HEK293T (cell line): ENCODE measurements around the gene ZNF778.
"Not testable (repeated sequence)": the region's sequence is repeated elsewhere in the genome, so short reads cannot be mapped to it uniquely, and the experiment has no call there.

Experiments used
- CTCF ChIA-PET: fragments of 350-600 bp; formaldehyde crosslinking; extraction: SDS; loops from one replicate; lab custom pipeline; 2021; ENCODE audit warnings: antibody characterized with exemption, inconsistent platforms; lab: Yijun Ruan, JAX
- POLR2A ChIA-PET: fragments of 350-600 bp; formaldehyde crosslinking; extraction: SDS; loops from one replicate; lab custom pipeline; 2020; ENCODE audit warnings: antibody characterized with exemption, inconsistent platforms; lab: Yijun Ruan, JAX
- DNase-seq: peaks from one replicate; pipeline ENCODE4 v3.0.0; 2012; ENCODE audit warnings: mixed read lengths; ENCODE audit errors: extremely low spot score
- ARNT ChIP-seq: fragments of 450-650 bp; IDR thresholded peaks from 2 replicates; pipeline ENCODE4 v1.6.1; 2017; ENCODE audit warnings: mild to moderate bottlenecking
- BHLHE40 ChIP-seq: fragments of 450-650 bp; IDR thresholded peaks from 2 replicates; pipeline ENCODE4 v1.6.1; 2016; ENCODE audit warnings: mild to moderate bottlenecking, moderate library complexity, borderline replicate concordance
- CTBP1 ChIP-seq: fragments of 450-650 bp; IDR thresholded peaks from 2 replicates; pipeline ENCODE4 v1.6.1; 2016; ENCODE audit warnings: borderline replicate concordance
- ELF4 ChIP-seq: fragments of 450-650 bp; IDR thresholded peaks from 2 replicates; pipeline ENCODE4 v1.6.1; 2017; ENCODE audit warnings: antibody characterized with exemption
- FOXA1 ChIP-seq: fragments of 450-650 bp; IDR thresholded peaks from 2 replicates; pipeline ENCODE4 v1.6.1; 2016; ENCODE audit warnings: mild to moderate bottlenecking
- FOXK2 ChIP-seq: fragments of 450-650 bp; IDR thresholded peaks from 2 replicates; pipeline ENCODE4 v1.6.1; 2016; ENCODE audit warnings: mild to moderate bottlenecking
- FOXM1 ChIP-seq: fragments of 450-650 bp; IDR thresholded peaks from 2 replicates; pipeline ENCODE4 v1.6.1; 2017; ENCODE audit warnings: mild to moderate bottlenecking, borderline replicate concordance
- HDGF ChIP-seq: fragments of 450-650 bp; IDR thresholded peaks from 2 replicates; pipeline ENCODE4 v1.6.1; 2017; ENCODE audit warnings: antibody characterized with exemption, borderline replicate concordance
- L3MBTL2 ChIP-seq: fragments of 450-650 bp; conservative IDR thresholded peaks from 2 replicates; pipeline ENCODE4 v1.6.1; 2016; ENCODE audit warnings: mild to moderate bottlenecking
- LEF1 ChIP-seq: fragments of 450-650 bp; IDR thresholded peaks from 2 replicates; pipeline ENCODE4 v1.6.1; 2017; ENCODE audit warnings: mild to moderate bottlenecking, borderline replicate concordance
- NFRKB ChIP-seq: fragments of 450-650 bp; IDR thresholded peaks from 2 replicates; pipeline ENCODE4 v1.6.1; 2016; ENCODE audit warnings: mild to moderate bottlenecking, moderate library complexity
- SP1 ChIP-seq: fragments of 450-650 bp; IDR thresholded peaks from 2 replicates; pipeline ENCODE4 v1.6.1; 2017
- SUZ12 ChIP-seq: fragments of 450-650 bp; IDR thresholded peaks from 2 replicates; pipeline ENCODE4 v1.6.1; 2016; ENCODE audit warnings: mild to moderate bottlenecking
- TARDBP ChIP-seq: fragments of 450-650 bp; IDR thresholded peaks from 2 replicates; pipeline ENCODE4 v1.6.1; 2016
- ZNF384 ChIP-seq: fragments of 450-650 bp; IDR thresholded peaks from 2 replicates; pipeline ENCODE4 v1.6.1; 2016
- TF ChIP-seq, protein P1 (sequence below): fragments of 450-650 bp; IDR thresholded peaks from 2 replicates; pipeline ENCODE4 v1.6.1; 2016

ZNF778 gene

DNA sequence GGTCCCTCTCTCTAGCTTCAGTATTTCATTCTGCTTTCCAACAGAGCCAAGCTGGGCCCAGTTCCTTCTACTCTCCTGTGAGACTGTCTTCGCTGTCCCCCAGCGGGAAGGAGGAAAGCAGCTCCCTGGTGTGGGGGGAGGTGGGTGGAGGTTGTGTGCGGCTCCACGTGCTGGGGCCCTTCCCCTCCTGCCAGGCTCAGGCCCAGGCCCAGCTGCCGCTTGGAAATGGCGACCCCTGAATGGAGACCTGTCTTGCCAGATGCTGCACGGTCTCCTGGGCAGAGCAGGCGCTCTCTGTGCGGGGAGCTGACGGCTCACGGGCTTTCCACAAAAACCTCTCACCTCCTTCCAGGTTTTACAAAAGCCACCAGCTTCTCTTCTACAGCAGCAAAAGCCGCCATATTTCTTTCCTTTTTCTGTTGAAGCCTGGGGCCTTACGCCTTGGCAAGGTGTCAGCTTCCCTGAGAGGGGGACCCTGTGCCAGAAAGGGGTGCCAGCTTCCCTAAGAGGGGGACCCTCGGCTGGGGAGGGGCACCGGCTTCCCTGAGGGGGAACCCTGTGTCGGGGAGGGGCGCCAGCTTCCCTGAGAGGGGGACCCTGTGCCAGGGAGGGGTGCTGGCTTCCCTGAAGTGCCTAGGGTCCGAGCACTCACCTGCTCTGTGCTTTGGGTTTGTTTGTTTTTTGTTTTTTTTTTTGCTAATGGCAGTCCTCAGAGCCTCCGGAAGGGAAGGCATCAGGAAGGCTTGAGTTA lies 47.5 kb downstream of the ZNF778 start:
- DNase-seq, result no peak
- TF ChIP-seq FOXM1 (no peak), TARDBP (no peak), FOXK2 (no peak), BHLHE40 (no peak), ELF4 (no peak), L3MBTL2 (no peak), NFRKB (no peak), ARNT (no peak), LEF1 (no peak)
- TF ChIP-seq, protein P1, sequence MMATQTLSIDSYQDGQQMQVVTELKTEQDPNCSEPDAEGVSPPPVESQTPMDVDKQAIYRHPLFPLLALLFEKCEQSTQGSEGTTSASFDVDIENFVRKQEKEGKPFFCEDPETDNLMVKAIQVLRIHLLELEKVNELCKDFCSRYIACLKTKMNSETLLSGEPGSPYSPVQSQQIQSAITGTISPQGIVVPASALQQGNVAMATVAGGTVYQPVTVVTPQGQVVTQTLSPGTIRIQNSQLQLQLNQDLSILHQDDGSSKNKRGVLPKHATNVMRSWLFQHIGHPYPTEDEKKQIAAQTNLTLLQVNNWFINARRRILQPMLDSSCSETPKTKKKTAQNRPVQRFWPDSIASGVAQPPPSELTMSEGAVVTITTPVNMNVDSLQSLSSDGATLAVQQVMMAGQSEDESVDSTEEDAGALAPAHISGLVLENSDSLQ, result no peak
- CTCF ChIA-PET, result no interaction called here
- POLR2A ChIA-PET, result interaction anchor here (1.1 kb wide), 1 partner anchor 17 kb away, joined by 3 read pairs; no protein-coding TSS in a partner anchor

DNA sequence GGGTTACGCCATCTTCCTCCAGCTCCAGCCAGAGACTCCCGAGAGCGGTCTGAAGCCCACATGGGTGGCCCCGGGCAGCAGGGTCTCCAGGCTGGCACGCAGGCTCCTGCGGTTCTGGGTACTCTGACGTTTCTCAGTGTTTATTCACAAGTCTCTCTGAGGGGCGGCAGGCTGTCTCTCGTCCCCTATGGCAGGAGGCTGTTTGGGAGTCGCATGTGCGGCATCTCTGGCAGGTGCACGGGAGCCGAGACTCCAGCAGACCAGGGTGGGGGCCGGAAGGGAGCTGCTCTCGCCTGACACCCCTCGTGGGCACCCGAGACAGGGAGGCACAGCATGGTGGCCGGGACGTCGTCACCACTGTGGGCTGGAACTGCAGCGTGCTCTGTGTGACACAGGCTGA lies 48.1 kb downstream of the ZNF778 start:
- POLR2A ChIA-PET, result no interaction called here
- TF ChIP-seq LEF1 (no peak), BHLHE40 (no peak), FOXA1 (no peak), L3MBTL2 (no peak), ZNF384 (no peak), SUZ12 (no peak), SP1 (no peak)
- CTCF ChIA-PET, result no interaction called here
- DNase-seq, result no peak

DNA sequence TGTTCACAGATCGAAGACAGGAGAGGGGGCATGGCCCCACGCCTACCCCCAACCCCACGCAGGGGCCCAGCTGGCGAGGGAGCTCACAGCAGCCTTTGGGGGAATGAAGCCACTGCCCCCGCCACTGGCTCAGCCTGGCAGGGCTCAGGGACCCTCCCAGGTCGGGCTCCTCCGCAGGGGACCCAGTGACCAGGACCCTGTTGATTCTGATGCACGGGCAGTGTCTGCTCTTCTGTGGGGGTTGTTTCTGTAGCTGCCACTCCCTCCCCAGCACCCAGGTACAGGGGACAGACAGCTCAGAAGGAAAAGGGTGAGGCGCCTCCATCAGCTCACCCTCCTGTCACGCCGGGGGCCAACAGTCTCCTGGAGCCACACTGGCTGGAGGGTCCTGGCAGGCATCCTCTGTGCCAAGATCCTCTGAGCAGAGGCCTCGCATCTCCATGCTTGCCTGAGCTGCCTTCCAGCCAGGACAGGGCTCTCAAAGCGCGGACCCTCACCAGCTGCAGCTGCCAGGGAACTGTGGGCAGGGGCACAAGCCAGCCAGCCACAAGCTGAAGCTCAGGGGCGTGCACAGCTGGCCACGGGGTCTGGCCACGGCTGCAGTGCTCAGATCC lies 49.1 kb downstream of the ZNF778 start:
- CTCF ChIA-PET, result no interaction called here
- DNase-seq, result no peak
- TF ChIP-seq FOXK2 (no peak), CTBP1 (no peak), LEF1 (no peak), ZNF384 (no peak), NFRKB (no peak), FOXA1 (no peak), BHLHE40 (no peak), HDGF (no peak), SP1 (no peak), FOXM1 (no peak), TARDBP (no peak), SUZ12 (no peak), L3MBTL2 (no peak), ARNT (no peak)
- TF ChIP-seq, protein P1, result no peak
- POLR2A ChIA-PET, result no interaction called here

DNA sequence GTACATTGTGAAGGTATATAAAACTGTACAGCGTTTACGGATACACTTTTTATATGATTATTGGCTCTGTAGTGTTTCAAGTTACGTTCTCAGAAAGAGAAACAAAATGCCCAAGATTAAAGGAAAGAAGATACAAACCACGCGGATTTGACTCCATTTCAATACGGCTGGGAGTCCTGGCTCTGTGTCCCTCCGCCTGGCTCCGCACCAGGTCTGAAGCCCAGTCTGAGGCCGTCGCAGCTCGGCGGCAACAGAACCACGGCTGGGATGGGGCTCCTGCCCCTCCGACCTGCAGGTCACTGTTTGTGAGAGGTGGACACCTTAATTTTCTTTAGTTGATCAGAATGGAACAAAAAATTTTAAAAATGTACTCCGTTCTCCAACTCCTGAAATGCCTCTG lies 50.2 kb downstream of the ZNF778 start:
- CTCF ChIA-PET, DNase-seq, POLR2A ChIA-PET: not testable (repeated sequence)

DNA sequence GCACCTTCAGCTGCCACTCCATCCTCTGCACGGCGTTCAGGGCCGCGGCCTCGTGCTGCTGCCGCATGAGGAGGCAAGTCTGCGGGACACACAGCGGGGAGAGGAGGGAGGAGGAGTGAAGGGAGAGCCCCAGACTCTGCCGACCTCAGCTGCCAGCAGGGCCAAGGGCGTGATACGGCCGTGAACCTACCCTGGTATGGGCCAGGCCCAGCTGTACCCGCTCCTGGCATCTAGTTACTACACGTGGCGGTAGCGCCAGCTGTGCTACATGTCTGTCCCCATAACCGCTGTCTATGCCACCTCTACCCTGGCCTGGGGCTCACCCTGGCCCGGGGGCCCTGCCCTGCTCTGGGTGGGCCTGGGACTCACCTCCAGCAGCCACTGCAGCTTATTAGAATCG lies 51.1 kb downstream of the ZNF778 start:
- POLR2A ChIA-PET, result no interaction called here
- TF ChIP-seq SUZ12 (no peak), TARDBP (no peak), FOXM1 (no peak)
- DNase-seq, result no peak
- CTCF ChIA-PET, result no interaction called here

DNA sequence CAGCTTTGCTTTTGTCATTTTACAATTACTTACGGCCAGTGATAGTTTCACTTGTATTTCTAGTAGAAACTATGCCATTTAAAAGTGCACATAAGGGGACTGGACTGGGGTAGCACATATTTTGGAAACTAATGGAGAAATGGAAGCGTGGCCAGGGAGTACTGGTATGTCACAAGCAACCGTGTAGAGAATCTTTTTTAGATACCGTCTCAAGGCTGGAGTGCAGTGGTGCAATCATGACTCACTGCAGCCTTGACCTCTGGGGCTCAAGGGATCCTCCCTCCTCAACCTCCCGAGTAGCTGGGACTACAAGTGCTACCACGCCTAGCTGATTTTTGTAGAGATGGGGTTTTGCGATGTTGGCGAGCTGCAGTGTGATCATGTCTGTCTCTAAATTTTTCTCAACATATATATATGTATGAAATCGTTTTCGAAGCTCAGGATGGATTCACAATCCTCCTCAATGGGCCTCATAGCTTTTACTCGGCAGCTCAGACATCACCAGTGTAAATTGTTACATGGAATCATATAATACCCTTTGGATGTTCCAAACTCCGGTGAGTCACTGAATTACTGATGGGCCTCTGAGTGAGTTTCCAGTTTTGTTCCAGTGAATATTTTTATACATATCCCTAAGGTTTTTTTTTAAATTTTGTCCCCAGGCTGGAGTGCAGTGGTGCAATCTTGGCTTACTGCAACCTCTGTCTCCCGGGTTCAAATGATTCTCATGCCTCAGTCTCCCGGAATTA lies 51.7 kb downstream of the ZNF778 start:
- no peak for DNase-seq
- CTCF ChIA-PET, result interaction anchor here (0.7 kb wide), 1 partner anchor 23 kb away, joined by 3 read pairs; no protein-coding TSS in a partner anchor
- POLR2A ChIA-PET, result no interaction called here
- no peak for TF ChIP-seq TARDBP
- no peak for TF ChIP-seq CTBP1

DNA sequence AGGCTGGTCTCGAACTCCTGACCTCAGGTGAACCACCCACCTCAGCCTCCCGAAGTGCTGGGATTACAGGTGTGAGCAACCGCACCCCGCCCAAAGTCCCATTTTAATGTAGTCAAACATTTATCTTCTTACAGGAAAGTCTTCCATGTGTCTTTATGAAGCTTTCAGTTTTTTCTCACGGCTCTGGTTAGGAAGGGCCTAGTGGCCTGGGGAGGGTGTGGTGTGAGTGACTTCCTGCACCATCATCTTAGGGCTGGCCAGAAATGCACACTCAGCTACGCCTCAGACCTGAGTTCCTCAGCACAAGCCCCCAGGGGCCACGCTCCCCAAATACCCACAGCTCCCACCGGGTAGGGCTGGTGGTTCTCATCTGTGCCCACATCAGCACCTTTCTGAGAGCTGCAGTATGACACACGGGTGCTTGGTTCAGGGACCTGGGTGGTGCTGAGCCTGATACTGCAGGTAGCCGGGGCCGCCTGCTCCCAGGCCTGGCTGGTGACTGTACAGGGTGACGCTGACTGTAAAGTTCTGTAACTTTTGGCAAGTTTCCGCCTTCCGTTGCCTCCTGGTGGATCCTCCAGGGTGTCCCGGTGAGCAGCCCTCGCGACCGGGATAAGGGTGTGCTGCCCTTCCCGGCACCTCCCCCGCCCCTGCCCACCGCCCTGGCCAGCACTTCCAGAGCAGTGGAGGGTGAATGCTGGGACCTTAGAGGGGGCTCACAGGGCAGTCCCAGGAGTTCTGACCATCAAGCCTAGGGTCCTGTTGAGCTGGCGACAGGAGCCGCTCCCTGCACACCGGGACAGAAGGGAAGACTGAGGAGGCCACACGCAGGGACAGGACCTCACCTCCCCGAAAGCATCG lies 52.5 kb downstream of the ZNF778 start:
- CTCF ChIA-PET, result no interaction called here
- no peak for DNase-seq
- no peak for TF ChIP-seq ZNF384
- TF ChIP-seq FOXM1, result no peak
- TF ChIP-seq ELF4, result no peak
- no peak for TF ChIP-seq SP1
- TF ChIP-seq FOXA1, result no peak
- TF ChIP-seq FOXK2, result no peak
- TF ChIP-seq TARDBP, result no peak
- POLR2A ChIA-PET, result no interaction called here
